Endothelial cell of umbilical vein (primary cell): ENCODE data around the gene OR7C1. TPM values are rescaled to one million over a fixed set of nuclear protein-coding genes. Genes with fewer than 3 reads are reported as not detected.
"Not testable (repeated sequence)": the region's sequence is repeated elsewhere in the genome, so short reads cannot be mapped to it uniquely, and the experiment has no call there.

Experiments
- BruUV-seq: library from RNA; stranded (reverse); fragments of 400-500 nt; replicated peaks from 2 replicates; lab custom pipeline; 2021; lab: Mats Ljungman, UMichigan
- CTCF ChIA-PET: fragments of 300-600, 350-600 bp; sonication (Branson Sonifier 250); formaldehyde crosslinking; loops from one replicate; lab custom pipeline; 2021; ENCODE audit warnings: antibody characterized with exemption, inconsistent platforms; lab: Charles Lee
- POLR2A ChIA-PET: fragments of 300-600, 350-600 bp; sonication (Branson Sonifier 250); formaldehyde crosslinking; loops from one replicate; lab custom pipeline; 2021; ENCODE audit warnings: antibody characterized with exemption, inconsistent platforms; lab: Charles Lee
- DNase-seq: peaks from one replicate; pipeline ENCODE4 v3.0.0-alpha.2; 2011; ENCODE audit warnings: low read depth, low spot score
- FAIRE-seq: peaks from 2 replicates; lab custom pipeline; 2011; peaks lifted over from hg19 to GRCh38; lab: Jason Lieb, UNC
- H2AFZ ChIP-seq: 2 replicates; pipeline ENCODE4 v1.6.0; 2012; ENCODE audit warnings: low read depth, low read length, control low read depth, inconsistent platforms
- H3K27ac ChIP-seq: 2 replicates; pipeline ENCODE4 v1.5.1; 2011; ENCODE audit warnings: low read depth, mild to moderate bottlenecking, control low read depth, low read length, moderate library complexity; ENCODE audit not compliant: insufficient read depth
- H3K27me3 ChIP-seq, 2 experiments: 2 replicates each; pipeline versions ENCODE4 v1.6.0 to v1.6.1; 2011; ENCODE audit warnings: low read length in 2 of 2, mixed read lengths in 1 of 2; ENCODE audit not compliant: control insufficient read depth in 2 of 2, insufficient read depth in 2 of 2
- H3K36me3 ChIP-seq, 2 experiments: 2 replicates in 1 of 2; 3 replicates in 1 of 2; pipeline ENCODE4 v1.5.1; 2011; ENCODE audit warnings: low read length in 2 of 2, mild to moderate bottlenecking in 1 of 2, moderate library complexity in 1 of 2; ENCODE audit not compliant: control insufficient read depth in 2 of 2, insufficient read depth in 2 of 2; ENCODE audit errors: extremely low read depth in 1 of 2
- H3K4me1 ChIP-seq: 3 replicates; pipeline ENCODE4 v1.5.1; 2011; ENCODE audit warnings: mild to moderate bottlenecking, low read length; ENCODE audit not compliant: control insufficient read depth, insufficient read depth; ENCODE audit errors: extremely low read depth
- H3K4me2 ChIP-seq: 2 replicates; pipeline ENCODE4 v1.6.1; 2011; ENCODE audit warnings: low read length, control low read depth, mixed read lengths; ENCODE audit not compliant: insufficient read depth
- H3K4me3 ChIP-seq, 3 experiments: fragments of 200-600 bp in 1 of 3; sonication (generic), shearing (Covaris generic) in 1 of 3; replicated peaks in 1 of 3; 2 replicates each; pipeline ENCODE4 v1.5.1; 2011 to 2016; ENCODE audit warnings: control low read depth in 3 of 3, low read length in 3 of 3, mild to moderate bottlenecking in 2 of 3, inconsistent platforms in 1 of 3, low read depth in 1 of 3, moderate library complexity in 1 of 3; ENCODE audit not compliant: insufficient read depth in 1 of 3
- H3K79me2 ChIP-seq: 2 replicates; pipeline ENCODE4 v1.6.0; 2012; ENCODE audit warnings: low read length, inconsistent platforms; ENCODE audit not compliant: control insufficient read depth, insufficient read depth
- H3K9ac ChIP-seq: replicated peaks from 2 replicates; pipeline ENCODE3; 2011; ENCODE audit warnings: low read length, control low read depth; ENCODE audit not compliant: insufficient read depth; ENCODE audit errors: extremely low read depth
- H3K9me1 ChIP-seq: replicated peaks from 3 replicates; pipeline ENCODE4 v1.6.0; 2011; ENCODE audit warnings: mild to moderate bottlenecking, low read length; ENCODE audit not compliant: control insufficient read depth, insufficient read depth; ENCODE audit errors: extremely low read depth
- H3K9me3 ChIP-seq: replicated peaks from 2 replicates; pipeline ENCODE4 v1.5.1; 2012; ENCODE audit warnings: low read length, inconsistent platforms; ENCODE audit not compliant: control insufficient read depth, insufficient read depth
- H4K20me1 ChIP-seq: replicated peaks from 2 replicates; pipeline ENCODE3; 2011; ENCODE audit warnings: mild to moderate bottlenecking, low read length; ENCODE audit not compliant: control insufficient read depth, insufficient read depth; ENCODE audit errors: extremely low read depth
- EZH2 ChIP-seq: IDR thresholded peaks from 2 replicates; pipeline ENCODE4 v1.6.1; 2012; ENCODE audit warnings: borderline replicate concordance, low read depth, mild to moderate bottlenecking, moderate library complexity, low read length, inconsistent platforms; ENCODE audit not compliant: severe bottlenecking
- FOS ChIP-seq: IDR thresholded peaks from 2 replicates; pipeline ENCODE4 v1.6.1; 2011; ENCODE audit warnings: mild to moderate bottlenecking, low read length, moderate library complexity, borderline replicate concordance; ENCODE audit not compliant: insufficient read depth
- GATA2 ChIP-seq: IDR thresholded peaks from 2 replicates; pipeline ENCODE4 v1.7.0; 2011; ENCODE audit warnings: low read depth, mild to moderate bottlenecking, moderate library complexity, mixed read lengths, low read length; ENCODE audit not compliant: insufficient read length, insufficient read depth
- JUN ChIP-seq: IDR thresholded peaks from 2 replicates; pipeline ENCODE4 v1.6.1; 2011; ENCODE audit warnings: borderline replicate concordance, low read depth; ENCODE audit not compliant: insufficient read length, insufficient read depth
- MAX ChIP-seq: IDR thresholded peaks from 2 replicates; pipeline ENCODE4 v1.6.1; 2011; ENCODE audit not compliant: insufficient read depth, insufficient read length
- MYC ChIP-seq: IDR thresholded peaks from one replicate; pipeline ENCODE4 v1.6.1; 2011; ENCODE audit warnings: mild to moderate bottlenecking, low read depth, low read length
- POLR2A ChIP-seq: IDR thresholded peaks from 2 replicates; pipeline ENCODE4 v1.6.1; 2012; ENCODE audit warnings: low read depth, mild to moderate bottlenecking, control low read depth, low read length
- dilution Hi-C: fragments of 300-500 bp; cut with MboI; formaldehyde crosslinking; loops from one replicate; pipeline ENCODE4 v1.15.0; 2019; ENCODE audit warnings: low sequenced_read_pairs; ENCODE audit not compliant: extremely low pct_ligation_motif_present
- intact Hi-C: fragments of 100-400 bp; cut with micrococcal nuclease; formaldehyde crosslinking; loops from one replicate; pipeline ENCODE4 v1.10.0; 2022
- polyA plus RNA-seq, 4 experiments: library from polyadenylated mRNA; depleted of rRNA in 3 of 4; stranded (reverse) in 3 of 4; unstranded in 1 of 4; fragments of >200 nt; gene quantifications; 2 replicates each; pipeline versions ENCODE4 v1.2.1 to v1.2.3, GENCODE V29; 2011 to 2012; ENCODE audit warnings: missing spikeins in 1 of 4
- total RNA-seq: library from RNA; stranded (reverse); gene quantifications from 2 replicates; pipeline ENCODE4 v1.2.3, GENCODE V29; 2021

OR7C1 gene
- total and polyA plus RNA-seq, 2 donors (not counting 3 experiments of a cell fraction or from before 2014, with no cell fraction given) = not detected

GRCh38 chr19:14775869-14776586 lies 59.0 kb downstream of the OR7C1 start:
- no peak for FAIRE-seq
- no peaks in the 10 kb centered on the region for H3K4me1 ChIP-seq
- H3K9me1 ChIP-seq = no peaks in the 10 kb centered on the region
- BruUV-seq = no TSS peak
- H3K27me3 ChIP-seq = no peaks in the 10 kb centered on the region
- no peaks in the 10 kb centered on the region for H4K20me1 ChIP-seq
- H3K4me2 ChIP-seq = no peak overlapping the region
- no peak overlapping the region for H2AFZ ChIP-seq
- intact Hi-C loops = no loop called here
- H3K9me3 ChIP-seq = no peaks in the 10 kb centered on the region
- no peak overlapping the region for H3K4me3 ChIP-seq
- H3K36me3 ChIP-seq = no peaks in the 10 kb centered on the region
- H3K79me2 ChIP-seq = no peaks in the 10 kb centered on the region
- no peak overlapping the region for H3K27ac ChIP-seq
- ChIA-PET POLR2A (no interaction called here), CTCF (no interaction called here)
- dilution Hi-C loops = no loop called here
- no peak overlapping the region for H3K9ac ChIP-seq
- no peak for TF ChIP-seq GATA2
- no peak for TF ChIP-seq EZH2
- TF ChIP-seq POLR2A = no peak
- TF ChIP-seq FOS = no peak
- no peak for TF ChIP-seq JUN
- no peak for TF ChIP-seq MYC
- TF ChIP-seq MAX = no peak
- no peak for DNase-seq

GRCh38 chr19:14775326-14775725 lies 59.7 kb downstream of the OR7C1 start:
- H3K9ac ChIP-seq, H3K36me3 ChIP-seq, FAIRE-seq, H3K79me2 ChIP-seq, BruUV-seq, H4K20me1 ChIP-seq, dilution Hi-C loops, H3K27ac ChIP-seq, intact Hi-C loops, H3K4me1 ChIP-seq, H3K4me2 ChIP-seq, H3K4me3 ChIP-seq, H3K27me3 ChIP-seq, H3K9me1 ChIP-seq, H2AFZ ChIP-seq, POLR2A ChIA-PET, H3K9me3 ChIP-seq, DNase-seq: not testable (repeated sequence)
- CTCF ChIA-PET = interaction anchor here (1.0 kb wide), 1 partner anchor 11 kb away, joined by 4 read pairs; no protein-coding TSS in a partner anchor
